Ectodermal cell (in vitro differentiated cells): ENCODE data around the gene CAPG.
"Not testable (repeated sequence)": the region's sequence is repeated elsewhere in the genome, so short reads cannot be mapped to it uniquely, and the experiment has no call there.

Experiments
- H3K27ac ChIP-seq: 2 replicates; pipeline ENCODE4 v1.7.0; 2013; ENCODE audit warnings: mild to moderate bottlenecking, low read depth, low read length; ENCODE audit not compliant: insufficient read depth, poor library complexity, severe bottlenecking
- H3K27me3 ChIP-seq: 2 replicates; pipeline ENCODE4 v1.7.0; 2013; ENCODE audit warnings: mild to moderate bottlenecking, low read length; ENCODE audit not compliant: insufficient read depth, control insufficient read depth, poor library complexity, severe bottlenecking
- H3K36me3 ChIP-seq: one replicate; pipeline ENCODE4 v1.7.0; 2013; ENCODE audit warnings: low read length; ENCODE audit not compliant: control insufficient read depth, insufficient read depth
- H3K4me1 ChIP-seq: one replicate; pipeline ENCODE4 v1.7.0; 2013; ENCODE audit warnings: low read length; ENCODE audit not compliant: control insufficient read depth, insufficient read depth
- H3K4me3 ChIP-seq: 2 replicates; pipeline ENCODE4 v1.7.0; 2013; ENCODE audit warnings: low read depth, low read length, control low read depth; ENCODE audit not compliant: insufficient read depth
- H3K9me3 ChIP-seq: 2 replicates; pipeline ENCODE4 v1.7.0; 2013; ENCODE audit warnings: mild to moderate bottlenecking, low read length, moderate library complexity; ENCODE audit not compliant: control insufficient read depth
- WGBS, 2 experiments: methylation state at CpG; one replicate each; pipeline ENCODE4 v1.1.7; 2013; ENCODE audit warnings: missing lambda C conversion rate in 2 of 2; 5-methylcytosine and 5-hydroxymethylcytosine counted together

CAPG gene

DNA sequence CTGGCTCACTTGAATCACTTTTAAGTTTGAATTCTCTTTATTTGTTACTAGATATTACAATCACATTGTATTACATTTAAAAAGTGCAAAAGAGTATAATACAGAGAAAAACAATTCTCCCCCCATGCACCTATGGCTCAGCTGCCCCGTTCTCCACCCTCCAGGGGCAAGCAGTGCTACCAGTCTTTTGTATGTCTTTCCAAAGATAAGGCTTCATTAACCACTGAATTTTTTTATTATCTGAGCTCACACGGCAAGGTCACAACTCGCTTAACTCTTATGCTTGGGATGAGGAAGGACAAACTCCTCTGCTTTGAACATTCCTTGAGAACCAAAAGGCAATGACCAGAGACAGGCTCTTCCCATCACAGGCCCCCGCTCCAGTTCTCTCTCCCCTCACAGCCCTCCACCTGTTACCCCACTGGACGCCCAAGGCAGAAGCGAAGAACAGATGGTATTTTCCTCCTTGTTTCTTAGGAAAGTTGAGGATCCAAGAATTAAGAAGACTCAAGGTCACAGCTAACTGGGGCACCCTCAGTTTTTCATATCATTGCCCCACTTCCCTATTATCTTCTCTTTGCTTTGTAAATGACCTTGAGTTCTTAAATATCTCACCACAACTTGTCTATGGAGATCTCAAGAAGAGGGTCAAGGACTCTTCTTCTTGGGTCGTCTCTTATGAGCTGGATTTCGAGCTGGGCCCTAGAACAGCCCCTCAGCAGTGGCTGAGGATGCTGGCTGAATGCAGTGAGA, 38.5 kb upstream of the CAPG start:
- 90 to 95% methylated on average over 8 of the region's 8 CpGs for WGBS, 2 experiments
- no peaks in the 10 kb centered on the region for H3K4me1 ChIP-seq
- no peaks in the 10 kb centered on the region for H3K27me3 ChIP-seq
- no peaks in the 10 kb centered on the region for H3K36me3 ChIP-seq
- H3K9me3 ChIP-seq = no peaks in the 10 kb centered on the region
- H3K4me3 ChIP-seq = no peak overlapping the region
- H3K27ac ChIP-seq = no peak overlapping the region

DNA sequence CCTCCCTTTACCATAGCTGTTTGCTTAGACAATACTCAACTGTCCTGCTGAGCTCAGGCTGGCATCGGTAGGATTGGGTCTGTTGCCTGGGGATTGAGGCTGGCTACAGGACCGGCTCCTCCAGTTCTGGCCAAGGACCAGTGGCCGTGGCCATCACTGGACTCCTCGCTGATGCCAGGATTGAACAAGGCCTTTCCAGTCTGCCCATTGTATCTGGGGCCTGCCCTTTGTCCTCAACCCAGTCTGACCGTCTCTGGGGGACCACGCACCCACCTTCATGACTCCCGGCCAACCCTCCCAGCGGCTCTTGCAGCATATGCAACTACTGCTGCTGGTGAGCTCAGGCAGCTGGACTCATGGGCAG, 37.0 kb upstream of the CAPG start:
- no peaks in the 10 kb centered on the region for H3K36me3 ChIP-seq
- H3K4me3 ChIP-seq = no peak overlapping the region
- no peaks in the 10 kb centered on the region for H3K4me1 ChIP-seq
- 94 to 95% methylated on average over 8 of the region's 8 CpGs for WGBS, 2 experiments
- H3K9me3 ChIP-seq = no peaks in the 10 kb centered on the region
- no peaks in the 10 kb centered on the region for H3K27me3 ChIP-seq
- no peak overlapping the region for H3K27ac ChIP-seq

DNA sequence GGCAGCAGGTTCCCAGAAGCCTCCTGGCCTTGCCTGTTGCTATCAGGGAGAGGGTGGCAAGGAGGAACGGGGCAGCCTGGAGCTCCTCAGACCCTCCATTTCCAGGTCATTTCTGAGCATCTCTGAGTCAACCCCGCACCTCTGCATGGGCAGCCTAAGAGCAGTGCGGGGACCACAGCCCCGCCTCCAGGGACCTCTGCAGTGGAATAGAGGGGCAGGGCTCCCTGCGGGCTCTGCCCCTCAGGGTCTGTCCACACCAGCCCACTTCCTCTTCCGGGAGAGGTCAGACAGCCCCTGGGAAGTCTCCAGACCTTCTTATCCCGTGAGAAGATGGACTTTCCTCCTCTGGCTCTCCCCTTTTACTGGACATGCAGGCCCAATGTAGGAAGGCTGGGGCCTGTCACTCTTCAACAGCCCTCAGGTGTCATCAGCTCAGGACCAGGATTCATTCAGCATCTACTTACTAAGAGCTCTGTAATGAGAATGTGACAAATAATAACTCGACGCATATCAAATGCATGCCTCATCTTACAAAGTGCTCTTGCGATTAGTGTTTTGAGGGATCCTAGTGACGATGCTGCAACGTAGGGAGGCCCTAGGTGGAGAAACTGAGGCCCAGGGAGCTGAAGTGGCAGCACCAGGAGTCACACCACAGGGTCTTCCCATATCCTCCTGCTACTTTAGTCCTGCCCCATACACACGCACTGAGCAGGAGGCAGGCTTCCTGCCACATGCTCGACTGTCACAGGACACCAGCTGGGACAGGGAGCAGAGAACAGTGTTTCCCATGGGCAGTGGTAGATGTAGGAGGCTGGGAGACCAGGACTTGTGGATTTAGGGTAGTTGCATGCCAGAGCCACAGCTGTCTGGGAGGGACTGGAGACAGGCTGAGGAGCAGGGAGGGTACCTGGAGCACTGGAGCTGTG, 36.4 kb upstream of the CAPG start:
- 84 to 87% methylated on average over 14 of the region's 14 CpGs for WGBS, 2 experiments

DNA sequence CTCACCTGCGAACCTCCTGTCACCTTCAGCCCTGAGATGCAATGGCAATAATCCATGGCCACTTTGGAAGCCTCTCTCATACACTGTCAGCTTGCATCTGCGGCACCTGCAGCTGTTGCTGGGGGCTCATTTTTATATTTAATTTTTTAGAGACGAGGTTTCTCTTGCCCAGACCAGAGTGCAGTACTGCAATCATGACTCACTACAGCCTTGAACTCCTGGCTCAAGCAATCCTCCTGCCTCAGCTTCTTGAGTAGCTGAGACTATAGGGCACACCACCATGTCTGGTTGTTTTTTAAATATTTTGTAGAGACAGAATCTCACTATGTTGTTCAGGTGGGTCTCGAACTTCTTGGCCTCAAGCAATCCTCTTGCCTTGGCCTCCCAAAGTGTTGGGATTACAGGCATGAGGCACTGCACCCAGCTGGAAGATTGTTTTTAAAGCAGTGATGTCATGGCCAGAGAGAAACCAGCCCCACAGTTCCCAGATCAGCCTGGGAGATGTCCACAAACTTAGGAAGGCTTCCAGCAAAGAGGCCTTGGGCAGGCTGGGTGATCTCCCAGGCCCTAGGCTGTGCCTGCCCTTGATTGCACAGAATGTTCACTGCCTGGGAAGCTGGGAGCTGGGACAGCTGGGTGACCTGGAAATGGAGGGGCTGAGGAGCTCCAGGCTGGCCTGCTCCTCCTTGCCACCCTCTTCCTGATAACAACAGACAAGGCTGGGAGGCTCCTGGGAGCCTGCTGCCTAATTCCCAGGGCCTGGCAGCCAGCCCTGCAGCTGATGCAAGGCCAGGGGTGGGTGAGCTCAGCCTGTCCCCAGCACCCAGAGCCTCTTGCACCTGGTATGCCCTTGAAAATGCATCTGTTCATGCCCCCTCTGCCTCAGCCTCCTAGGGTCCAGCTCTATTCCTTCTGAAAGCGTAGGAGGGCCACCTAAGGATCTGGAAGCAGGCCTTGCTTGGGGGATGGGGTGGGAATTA, 35.4 kb upstream of the CAPG start:
- WGBS, 2 experiments = 90 to 94% methylated on average over 5 of the region's 5 CpGs
- H3K27me3 ChIP-seq = no peaks in the 10 kb centered on the region
- no peaks in the 10 kb centered on the region for H3K4me1 ChIP-seq
- H3K9me3 ChIP-seq = no peaks in the 10 kb centered on the region
- no peak overlapping the region for H3K4me3 ChIP-seq
- H3K27ac ChIP-seq = no peak overlapping the region
- no peaks in the 10 kb centered on the region for H3K36me3 ChIP-seq

More for the DNA sequence above, 36.4 kb upstream of the CAPG start:
- Histone ChIP-seq H3K4me3 (no peak overlapping the region), H3K27ac (no peak overlapping the region), H3K27me3 (no peaks in the 10 kb centered on the region), H3K9me3 (no peaks in the 10 kb centered on the region), H3K4me1 (no peaks in the 10 kb centered on the region), H3K36me3 (no peaks in the 10 kb centered on the region)

DNA sequence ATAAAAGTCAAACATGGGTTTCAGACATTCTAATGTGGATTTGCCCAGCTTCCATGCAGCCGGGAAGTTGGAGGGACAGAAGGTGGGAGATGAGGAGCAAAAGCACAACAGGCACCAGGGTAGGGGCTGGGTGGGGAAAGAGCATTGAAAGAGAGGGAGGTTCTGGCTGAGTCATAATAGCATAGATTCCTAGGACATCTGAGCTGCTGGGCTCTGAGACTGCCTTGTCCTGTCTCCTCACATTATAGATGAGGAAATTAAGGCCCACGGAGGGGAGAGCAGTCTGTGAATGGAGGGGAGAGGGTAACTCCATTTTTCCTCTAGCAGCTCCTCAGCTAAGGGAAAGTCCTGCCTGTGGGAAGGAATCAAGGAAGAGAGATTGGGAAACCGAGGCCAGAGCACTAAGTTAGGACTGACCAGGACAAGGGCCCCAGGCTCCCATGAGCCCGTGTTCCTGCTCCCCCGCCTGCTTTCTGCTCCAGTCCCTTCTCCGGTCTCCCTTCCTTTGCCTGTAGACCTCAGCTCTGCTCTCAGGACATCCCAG, 34.5 kb upstream of the CAPG start:
- H3K4me1 ChIP-seq = no peaks in the 10 kb centered on the region
- WGBS, 2 experiments = 90 to 91% methylated on average over 6 of the region's 6 CpGs
- no peaks in the 10 kb centered on the region for H3K9me3 ChIP-seq
- H3K27ac ChIP-seq = no peak overlapping the region
- no peaks in the 10 kb centered on the region for H3K27me3 ChIP-seq
- H3K4me3 ChIP-seq = no peak overlapping the region
- no peaks in the 10 kb centered on the region for H3K36me3 ChIP-seq

DNA sequence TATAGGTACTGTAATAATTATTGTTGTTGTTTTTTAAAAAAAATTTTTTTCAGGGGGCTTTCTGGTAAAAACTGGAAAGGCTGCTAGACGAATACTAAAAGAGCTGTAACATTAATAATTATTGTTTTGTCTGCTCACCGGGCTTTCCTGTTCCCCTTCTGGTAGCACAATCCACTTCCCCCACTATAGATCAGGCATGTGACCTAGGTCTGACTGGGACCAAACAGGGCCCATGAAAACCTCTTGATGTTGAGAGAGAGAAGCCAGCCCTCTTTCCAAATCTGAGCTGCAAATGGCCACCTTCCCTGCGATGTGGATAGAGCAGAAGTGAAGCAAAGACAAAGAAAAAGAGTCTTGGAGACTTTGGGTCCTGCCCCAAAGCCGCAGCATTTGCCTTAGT, 31.7 kb upstream of the CAPG start:
- no peak overlapping the region for H3K27ac ChIP-seq
- no peaks in the 10 kb centered on the region for H3K9me3 ChIP-seq
- 76 to 87% methylated on average over 3 to 4 of the region's 4 CpGs for WGBS, 2 experiments
- H3K4me3 ChIP-seq = no peak overlapping the region
- H3K4me1 ChIP-seq = peaks cover 17% of the 10 kb centered on the region
- peaks cover 6% of the 10 kb centered on the region for H3K27me3 ChIP-seq
- H3K36me3 ChIP-seq = no peaks in the 10 kb centered on the region

DNA sequence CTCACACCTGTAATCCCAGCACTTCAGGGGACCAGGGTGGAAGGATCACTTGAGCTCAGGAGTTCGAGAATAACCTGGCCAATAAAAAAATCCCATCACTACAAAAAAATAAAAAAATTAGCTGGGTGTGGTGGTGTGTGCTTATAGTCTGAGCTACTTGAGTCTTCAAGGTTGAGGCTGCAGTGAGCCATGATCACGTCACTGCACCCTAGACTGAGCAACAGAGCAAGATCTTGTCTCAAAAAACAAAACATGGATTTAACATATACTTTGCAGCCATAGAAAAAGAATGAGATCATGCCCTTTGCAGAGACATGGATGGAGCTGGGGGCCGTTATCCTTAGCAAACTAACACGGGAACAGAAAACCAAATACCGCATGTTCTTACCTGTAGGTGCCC, 30.6 kb upstream of the CAPG start:
- 93 to 95% methylated on average over 4 of the region's 5 CpGs for WGBS, 2 experiments
- Histone ChIP-seq H3K27me3 (peaks cover 11% of the 10 kb centered on the region), H3K27ac (no peak overlapping the region), H3K9me3 (no peaks in the 10 kb centered on the region), H3K4me1 (peaks cover 19% of the 10 kb centered on the region), H3K36me3 (no peaks in the 10 kb centered on the region), H3K4me3 (no peak overlapping the region)

DNA sequence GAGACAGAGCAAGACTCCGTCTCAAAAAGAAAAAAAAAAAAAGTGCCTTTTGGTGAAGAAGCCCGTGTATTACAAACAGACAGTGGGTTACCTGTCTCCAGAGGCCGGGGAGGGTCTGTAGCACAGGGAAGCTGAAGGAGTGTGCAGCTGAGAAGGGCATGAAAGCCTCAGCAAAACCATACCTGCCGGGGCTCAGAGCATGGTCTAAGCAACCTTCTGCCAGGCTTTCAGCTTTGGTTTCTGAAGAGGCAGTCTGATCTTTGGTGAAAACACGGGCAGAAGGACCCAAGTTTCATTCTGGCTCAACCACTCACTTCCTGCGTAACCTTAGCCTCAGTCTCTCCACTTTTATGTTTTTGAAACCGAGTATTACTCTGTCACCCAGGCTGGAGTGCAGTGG, 29.8 kb upstream of the CAPG start:
- Histone ChIP-seq H3K9me3 (no peaks in the 10 kb centered on the region), H3K36me3 (no peaks in the 10 kb centered on the region), H3K27ac (no peak overlapping the region), H3K4me1 (peaks cover 22% of the 10 kb centered on the region), H3K4me3 (no peak overlapping the region), H3K27me3 (peaks cover 11% of the 10 kb centered on the region)
- 88 to 92% methylated on average over 7 of the region's 7 CpGs for WGBS, 2 experiments

DNA sequence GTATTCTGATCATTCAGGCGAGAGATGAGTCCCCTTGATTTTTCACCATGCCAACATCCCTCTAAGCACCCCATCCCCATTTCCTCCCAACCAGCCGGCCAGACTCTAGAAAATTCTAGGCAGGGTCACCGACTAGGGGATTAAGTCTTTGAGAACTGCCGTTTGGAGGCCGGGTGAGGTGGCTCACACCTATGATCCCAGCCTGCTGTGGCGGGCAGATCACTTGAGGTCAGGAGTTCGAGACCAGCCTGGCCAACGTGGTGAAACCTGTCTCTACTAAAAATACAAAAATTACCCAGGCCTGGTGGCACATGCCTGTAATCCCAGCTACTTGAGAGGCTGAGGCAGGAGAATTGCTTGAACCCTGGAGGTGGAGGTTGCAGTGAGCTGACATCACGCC, 29.4 kb upstream of the CAPG start:
- not testable (repeated sequence) for H3K9me3 ChIP-seq, H3K27ac ChIP-seq, H3K36me3 ChIP-seq, H3K4me3 ChIP-seq
- Histone ChIP-seq H3K27me3 (peaks cover 11% of the 10 kb centered on the region), H3K4me1 (peaks cover 22% of the 10 kb centered on the region)
- WGBS, 2 experiments = 93 to 94% methylated on average over 9 of the region's 9 CpGs
